Activated CD4-positive, alpha-beta T cell treated with anti-CD3 and anti-CD28 coated beads, Interleukin-2, amount 50 U/mL, for 48 hours (primary cell): ENCODE results near the gene NEO1.

Source experiments
- DNase-seq, 2 experiments: peaks; one replicate each; pipeline ENCODE4 v3.0.0-alpha.2; 2020

NEO1 gene

DNA sequence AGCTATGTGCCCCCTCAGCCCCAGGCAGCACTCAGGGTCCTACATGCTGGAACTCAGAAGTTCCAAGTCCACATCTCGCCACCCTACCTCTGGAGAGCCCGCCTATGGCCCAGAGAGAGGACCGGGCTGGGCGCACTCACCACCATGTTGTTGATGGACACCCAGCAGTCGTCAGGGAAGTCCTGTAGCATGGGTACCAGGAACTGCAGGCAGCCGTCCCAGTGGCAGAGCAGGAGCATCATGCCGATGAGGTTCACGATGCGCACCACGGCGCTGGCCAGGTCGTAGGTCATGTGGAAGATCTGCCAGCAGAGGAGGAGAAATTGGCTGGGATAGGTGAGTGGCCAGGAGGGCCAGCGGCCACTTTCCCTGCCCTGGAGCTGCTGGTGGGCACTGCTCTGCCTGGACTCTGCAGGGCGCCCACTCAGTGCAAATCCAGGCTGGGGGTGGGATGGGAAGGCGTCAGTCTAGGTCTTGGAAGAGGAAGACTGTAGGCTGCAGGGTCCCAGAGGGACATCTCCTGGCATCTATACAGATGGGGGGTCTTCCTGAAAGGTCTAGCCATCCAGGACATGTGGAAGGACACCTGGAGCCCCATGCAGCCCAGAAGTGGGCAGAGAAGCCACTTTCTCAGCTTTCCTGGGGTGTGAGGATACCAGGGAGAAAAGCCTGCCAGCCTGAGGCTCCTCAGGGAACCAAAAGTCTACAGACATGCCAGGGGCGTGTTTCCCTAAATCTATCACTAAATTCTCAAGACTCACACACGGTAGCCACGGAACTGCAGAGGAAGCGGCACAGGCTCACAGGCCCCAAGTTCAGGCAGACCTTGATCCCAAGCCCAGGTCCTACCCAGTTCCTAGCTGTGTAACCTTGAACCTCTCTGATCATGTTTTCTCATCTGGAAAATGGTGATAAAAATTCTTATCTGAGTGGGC, 280.0 kb downstream of the NEO1 start:
- no peak for DNase-seq

DNA sequence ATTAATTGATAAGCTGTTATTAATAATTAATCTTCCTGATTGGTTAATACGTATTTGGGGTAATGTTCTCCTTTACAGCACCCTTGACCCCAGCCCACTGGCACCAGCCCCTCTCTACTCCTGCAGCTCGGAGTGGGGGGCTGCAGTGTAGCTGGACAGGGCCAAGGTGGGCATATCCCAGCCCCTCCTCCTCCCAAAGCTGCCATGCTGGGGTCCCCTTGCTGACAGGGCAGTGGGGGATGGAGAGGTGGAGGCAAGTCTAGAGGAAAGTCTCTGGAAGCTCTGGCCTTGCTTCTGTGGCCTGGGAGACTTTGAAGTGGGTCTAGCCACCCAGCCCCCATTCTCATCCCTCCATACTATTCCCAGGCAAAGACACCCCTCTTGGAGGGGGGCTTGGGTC, 280.7 kb downstream of the NEO1 start:
- no peak for DNase-seq

DNA sequence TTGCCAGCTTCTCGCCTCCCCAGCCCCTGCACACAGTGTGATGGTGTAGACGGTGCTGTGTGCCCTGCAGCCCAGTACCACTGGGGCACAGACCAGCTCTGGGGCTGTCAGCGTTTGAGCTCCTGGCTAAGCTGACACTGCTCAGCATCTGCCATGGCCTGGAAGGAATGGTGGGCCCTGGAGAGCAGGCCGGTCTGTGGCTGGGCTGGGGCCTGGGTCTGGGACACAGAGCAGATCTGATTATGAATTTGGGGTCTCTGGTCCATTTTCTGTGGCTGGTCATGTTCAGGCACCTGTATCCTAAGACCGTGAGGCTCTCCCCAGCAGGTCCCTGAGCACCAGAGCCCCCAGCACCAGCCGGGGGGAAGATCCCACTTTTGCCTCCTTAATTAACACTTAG, 281.8 kb downstream of the NEO1 start:
- DNase-seq: no peak

DNA sequence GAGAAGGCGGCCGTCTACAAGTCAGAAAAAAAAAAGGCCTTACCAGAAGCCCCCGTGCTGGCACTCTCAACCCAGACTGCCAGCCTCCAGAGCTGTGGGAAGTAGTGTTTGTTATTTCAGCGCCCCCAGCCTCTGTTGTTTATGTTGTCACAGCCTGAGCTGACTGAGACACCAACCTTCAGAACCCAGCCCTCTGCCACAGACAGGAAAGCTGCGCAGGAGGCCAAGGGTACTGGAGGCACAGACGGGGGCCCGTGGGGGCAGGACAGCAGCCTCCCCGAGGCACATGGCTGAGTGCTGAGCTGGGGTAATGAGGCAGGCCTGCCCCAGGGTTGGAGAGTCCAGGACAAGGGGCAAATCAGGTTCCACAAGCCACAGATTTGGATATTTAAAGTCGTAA, 282.8 kb downstream of the NEO1 start:
- no peak for DNase-seq

DNA sequence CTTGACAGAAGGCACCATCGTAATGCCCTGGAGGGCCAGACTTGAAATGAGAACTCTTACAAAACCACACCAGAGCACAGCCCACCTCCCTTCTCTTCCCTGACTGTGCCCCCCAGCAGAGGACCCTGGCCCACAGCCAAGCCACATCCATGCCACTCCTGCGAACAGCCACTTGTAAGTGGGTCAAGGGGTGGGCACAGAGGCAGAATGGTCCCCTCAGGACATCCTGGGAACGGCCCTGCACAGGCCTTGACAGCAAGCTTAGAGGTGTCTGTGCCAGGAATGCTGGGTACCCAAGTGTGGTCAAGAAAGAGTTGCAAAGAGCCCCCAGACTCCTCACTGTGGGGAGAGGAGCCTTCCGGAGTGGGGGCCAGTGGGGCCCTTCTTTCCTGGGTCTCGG, 283.2 kb downstream of the NEO1 start:
- no peak for DNase-seq

DNA sequence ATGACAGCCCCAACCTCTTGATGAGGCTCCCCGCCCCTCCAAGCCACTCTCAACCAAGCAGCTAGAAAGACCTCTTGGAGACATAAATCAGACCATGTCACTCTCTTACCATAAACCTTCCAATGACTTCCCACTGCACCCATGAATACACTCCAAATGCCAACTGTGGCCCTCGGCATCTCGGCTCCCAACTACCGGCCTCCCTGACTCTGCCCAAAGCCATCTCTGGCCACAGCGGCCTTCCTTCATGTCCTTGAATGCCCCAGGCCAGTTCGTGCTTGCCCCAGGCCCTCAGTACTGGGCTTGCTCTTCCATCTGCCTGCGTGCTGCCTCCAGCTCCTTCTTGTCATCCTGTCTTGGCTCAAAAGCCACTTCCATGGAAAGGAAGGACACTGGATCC, 284.5 kb downstream of the NEO1 start:
- DNase-seq: no peak

DNA sequence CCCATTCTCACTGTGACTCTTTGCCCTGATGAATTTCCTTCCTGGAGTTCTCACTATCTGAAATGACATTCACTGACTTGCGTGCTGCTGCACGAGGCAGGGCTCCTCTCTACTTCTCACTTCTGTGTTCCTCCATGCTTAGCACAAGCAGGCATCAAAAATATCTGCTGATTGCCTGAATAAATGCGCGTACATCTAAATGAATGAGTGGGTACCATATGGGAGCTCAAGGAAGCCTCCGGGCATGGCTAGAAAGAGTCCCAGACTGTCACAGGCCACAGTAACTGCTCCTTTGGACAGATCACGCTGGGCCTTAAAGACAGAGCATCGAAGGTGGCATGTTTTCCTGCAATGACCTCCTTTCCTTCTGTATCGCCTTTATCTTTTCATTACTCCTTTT, 284.9 kb downstream of the NEO1 start:
- no peak for DNase-seq

DNA sequence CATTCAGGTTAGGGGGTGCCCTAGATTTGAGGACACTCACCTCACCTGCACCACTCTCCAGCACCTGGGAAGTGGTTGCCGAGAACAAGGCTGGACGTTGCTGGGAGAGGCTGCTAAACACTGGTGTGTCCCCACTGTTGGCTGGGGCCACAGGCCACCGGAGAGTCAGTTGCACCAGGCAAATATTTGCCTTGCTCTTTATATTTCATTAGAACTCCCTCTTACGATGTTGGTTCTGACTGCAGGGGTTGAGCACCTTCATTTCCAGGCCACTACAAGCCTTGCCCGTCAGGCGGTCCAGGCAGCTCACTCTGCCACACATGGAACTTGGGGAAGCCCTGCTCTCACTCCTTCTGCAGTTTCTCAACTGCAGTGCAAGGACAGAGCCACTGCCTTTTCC, 285.8 kb downstream of the NEO1 start:
- DNase-seq: no peak

DNA sequence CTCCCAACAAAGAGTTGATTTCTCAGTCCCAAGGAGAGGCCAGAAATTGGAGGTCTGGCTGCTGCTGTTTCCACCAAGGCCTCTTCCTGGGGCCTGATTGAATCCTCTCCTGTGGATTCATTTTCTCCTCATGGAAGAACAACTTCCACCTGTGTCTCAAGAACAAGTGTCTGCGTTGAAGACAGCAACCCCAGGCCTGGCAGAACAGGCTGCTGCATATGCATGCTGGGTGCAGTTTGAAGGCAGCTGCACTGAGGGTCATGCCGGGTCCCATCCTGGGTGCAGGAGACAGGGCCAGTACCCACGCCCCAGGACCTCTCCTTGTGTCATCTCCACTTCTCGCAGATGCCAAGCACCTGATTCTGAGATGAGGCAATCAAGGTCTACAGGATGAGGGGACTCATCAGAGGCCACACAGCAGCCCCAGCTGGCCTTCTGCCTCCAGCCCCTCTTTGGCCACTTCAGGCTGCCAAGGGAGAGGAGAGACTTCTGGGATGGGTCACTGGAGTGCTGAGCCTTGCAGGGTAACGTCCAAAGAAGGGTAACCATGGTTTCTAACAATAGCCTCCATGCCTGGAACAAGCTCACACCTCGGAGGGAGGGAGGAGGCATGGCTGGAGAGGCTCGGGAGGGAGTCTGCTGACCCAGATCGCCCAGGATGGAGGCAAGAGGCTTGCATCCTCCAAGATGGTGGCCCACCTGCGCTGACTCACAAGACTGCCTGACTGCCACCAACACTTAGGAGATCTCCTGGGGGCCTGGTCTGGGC, 286.5 kb downstream of the NEO1 start:
- DNase-seq: no peak

DNA sequence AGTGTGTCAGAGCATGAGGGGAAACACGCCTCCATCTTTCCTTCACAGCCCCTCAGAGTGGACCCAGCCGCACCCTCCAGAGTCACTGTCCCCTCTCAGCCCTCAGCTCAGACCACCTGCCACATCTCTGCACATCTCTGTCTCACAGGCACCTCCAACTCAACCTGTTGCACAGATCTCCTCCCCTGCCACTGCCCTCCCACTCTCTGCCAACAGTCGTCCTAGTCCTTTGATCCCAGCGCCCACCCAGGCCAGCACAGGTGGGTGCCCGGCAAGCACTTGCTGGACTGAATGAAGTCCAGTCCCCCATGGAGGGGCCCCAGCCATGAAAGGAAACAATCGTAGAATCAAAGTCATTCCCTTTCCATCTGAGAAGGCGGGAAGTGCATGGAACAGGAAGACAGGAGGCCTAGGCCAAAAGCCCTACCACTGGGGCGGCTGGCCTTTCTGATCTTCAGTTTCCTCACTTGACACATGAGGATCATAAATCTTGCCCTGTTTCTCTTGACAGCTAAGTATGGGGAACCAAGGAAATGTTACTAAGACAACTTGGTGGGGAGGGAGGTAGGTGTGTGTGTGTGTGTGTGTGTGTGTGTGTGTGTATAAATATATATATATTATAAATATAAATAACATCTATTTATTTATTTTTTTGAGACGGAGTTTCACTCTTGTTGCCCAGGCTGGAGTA, 288.4 kb downstream of the NEO1 start:
- no peak for DNase-seq

DNA sequence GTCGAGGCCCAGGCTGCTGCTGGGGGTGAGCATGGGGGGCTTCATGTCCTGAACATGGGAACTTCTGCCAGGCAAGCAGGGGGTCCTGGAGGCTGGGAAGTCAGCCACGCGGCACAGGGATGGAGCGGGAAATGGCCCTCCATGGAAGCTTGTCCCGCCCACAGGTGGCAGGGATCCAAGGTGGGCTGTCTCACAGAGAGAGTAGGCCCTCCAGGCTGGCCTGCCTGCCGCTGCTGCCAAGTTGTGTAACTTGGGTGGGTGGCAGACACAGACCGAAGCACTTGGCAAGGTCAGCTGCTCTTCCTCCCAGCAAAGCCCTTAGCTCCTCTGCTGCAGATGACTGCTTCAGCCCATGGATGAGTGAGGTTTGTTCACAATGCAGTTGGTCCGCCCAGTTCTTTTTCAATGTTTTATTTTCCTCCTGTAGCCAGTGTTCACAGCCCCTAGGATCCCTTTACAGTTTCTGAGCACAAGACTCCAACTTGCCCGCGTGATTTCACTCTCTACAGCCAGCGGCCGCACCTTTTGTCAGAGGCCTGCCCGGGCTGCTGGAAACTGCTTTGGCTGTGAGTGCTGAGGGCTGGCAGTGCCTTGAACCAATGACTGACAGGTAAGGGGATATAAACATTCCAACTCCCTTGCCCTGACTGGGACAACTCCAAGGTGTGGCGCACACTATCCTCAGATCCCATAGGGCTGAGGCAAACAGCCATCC, 289.8 kb downstream of the NEO1 start:
- DNase-seq: no peak

DNA sequence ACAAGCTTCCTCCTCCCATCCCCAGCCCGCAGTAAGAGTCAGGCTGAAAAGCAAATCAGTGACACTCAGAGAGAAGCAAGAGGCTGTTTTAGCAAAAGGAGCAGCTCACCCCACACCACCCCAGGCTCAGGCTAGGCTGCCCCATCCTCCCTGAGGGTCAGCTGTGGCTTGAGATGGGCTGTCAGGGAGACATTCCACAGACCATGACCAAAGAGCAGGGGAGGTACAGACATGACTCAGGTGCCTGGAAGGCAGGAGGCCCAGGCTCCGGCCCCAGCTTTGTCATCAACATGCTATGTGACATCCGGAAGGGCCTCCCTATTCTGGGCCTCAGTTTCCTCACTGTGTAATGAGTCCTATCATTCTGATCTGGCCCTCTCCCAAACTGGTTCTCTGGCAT, 291.8 kb downstream of the NEO1 start:
- DNase-seq: no peak

DNA sequence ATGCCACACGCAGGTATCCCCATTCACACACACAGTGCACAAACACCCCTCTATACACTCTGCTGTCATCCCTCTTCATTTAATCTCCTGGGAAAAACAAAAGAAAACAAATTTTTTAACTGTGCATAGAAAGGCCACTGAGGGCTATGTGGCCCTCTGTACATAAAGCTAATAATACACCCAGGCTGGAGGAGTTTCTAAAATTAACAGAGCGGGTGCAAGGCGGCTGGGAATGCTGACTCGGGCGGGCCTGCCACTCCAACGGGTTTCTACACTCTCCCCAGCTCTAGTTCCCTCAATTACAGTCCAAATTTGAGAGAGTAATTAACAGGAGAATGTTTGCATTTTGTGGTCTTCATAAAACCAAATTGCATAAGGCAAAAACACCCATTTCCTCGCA, 293.4 kb downstream of the NEO1 start:
- DNase-seq: no peak

DNA sequence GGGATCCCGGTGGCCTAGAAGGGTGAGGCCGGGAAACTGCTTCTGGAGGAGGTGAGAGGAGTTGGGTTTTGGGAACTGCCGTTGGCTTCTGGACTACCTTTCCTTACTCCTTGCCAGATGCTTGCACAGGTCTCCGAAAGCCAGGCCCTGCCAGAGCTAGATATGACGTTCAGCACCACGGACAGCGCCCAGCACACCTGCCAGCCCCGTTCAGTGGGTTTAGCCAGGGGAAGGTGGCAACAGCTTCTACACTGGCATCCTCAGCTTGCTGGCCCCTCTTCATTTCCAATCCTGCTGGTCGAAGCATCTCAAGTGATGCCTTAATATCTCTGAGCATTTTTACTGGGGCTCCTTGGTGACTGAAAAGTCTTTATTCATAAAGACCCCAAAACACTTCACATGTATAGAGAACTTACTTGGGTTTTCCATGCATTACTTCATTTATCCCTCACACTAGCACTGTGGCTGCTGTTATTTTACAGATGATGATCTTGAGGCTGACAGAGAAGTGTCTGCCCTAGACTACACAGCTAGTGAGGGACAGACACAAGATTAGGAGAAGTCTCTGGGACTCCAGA, 294.6 kb downstream of the NEO1 start:
- DNase-seq: peak; percentile 60 to 70

DNA sequence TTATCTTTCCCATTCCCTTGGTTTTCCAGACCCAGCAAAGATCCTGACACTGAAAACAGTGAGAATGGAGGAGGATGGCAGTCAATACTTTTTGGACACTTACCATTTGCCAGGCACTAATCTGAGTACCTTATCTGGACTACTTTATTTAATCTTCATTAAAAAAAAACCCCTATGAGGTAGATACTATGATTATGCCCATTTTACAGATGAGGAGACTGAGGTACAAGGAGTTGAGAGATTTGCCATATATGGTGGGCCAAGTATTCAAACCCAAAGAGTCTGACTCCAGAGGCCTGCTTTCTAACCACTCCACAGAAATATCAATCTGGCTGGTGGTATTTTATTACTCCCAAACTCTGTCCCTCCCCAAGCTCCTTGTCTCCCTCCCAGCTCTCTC, 296.9 kb downstream of the NEO1 start:
- DNase-seq: no peak

DNA sequence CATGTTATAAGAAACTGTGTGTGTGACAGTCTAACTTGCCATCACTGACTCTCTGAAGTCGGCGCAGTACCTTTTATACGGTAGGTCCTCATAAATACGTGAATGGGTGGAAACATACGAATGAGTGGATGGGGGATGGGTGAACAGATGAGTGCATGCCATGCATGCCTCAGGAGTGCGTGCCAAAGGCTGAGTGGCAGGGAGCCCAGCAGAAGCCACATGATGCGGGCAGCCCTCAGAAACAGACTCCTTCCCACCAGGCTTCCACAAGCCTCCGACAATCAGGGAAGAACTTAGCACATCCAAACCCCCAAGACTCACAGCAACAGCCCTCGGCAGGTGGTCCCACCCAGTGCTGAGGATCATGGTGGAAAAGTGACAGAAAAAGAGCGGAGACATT, 299.8 kb downstream of the NEO1 start:
- DNase-seq: no peak

DNA sequence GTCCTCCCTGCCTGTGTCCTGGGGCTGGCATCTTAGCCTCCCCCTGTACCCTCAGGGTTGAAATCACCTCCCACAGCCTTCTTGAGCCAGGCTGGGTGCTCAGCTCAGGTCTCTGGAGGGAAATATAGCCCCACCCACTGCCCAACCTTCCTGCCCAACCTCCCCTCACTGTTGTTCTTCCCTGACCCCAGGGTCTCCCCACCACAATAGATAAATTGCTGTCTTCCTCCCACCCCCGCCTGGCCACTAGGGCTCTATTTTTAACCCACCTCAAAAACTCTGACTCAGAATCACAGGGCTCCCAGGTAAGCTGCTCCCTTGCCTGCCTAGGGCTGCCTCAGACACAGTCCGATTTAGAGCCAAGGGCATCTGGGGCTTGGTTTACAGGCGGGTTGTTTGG, 301.5 kb downstream of the NEO1 start:
- DNase-seq: no peak

DNA sequence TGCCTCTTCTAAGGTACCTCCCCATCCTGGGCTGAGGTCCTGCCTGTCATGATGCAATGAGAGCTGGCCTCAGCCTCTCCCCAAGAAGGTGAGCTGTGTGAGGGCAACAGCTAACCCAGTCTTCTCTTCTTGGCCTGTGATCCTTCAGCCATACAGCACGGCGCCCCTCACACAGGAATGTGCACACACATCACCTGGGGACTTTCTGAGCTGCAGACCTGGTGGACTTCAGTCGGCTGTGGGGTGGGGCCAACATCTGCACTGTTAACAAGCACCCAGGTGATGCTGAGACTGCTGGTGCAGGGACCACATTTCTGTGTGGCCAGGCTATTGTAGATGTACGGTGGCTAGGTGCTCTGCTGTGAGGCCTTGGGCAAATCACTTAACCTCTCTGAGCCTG, 302.0 kb downstream of the NEO1 start:
- DNase-seq: no peak
